ENCODE measurements around the gene RDX.
"Not testable (repeated sequence)": the region's sequence is repeated elsewhere in the genome, so short reads cannot be mapped to it uniquely, and the experiment has no call there.

Gene RDX

GRCh38 chr11:110305169-110306018, 9.0 kb upstream of the RDX start:
- no peak for DNase-seq

DNA sequence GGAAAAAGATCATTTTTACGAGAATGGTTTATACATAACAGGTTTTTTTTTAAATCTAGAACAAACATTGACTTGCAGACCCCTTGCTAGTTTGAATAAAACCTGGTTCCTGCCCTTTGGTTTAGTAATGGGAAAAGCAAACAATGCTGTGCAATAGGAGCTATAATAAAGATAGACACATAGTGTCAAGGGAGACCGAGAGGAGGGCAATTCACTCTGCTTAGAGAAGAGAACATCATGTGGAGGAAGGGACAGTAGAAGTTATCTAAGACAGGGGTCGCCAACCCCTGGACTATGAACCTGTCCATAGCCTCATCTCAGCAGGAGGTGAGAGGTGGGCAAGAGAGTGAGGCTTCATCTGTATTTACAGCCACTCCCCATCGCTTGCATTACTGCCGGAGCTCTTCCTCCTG, 7.0 kb upstream of the RDX start:
- no peak for DNase-seq

GRCh38 chr11:110301577-110301976, 5.2 kb upstream of the RDX start:
- DNase-seq = no peak

- DNase-seq = no peak
These were observed 4.6 kb upstream of the RDX start for GRCh38 chr11:110301032-110301431.

DNA sequence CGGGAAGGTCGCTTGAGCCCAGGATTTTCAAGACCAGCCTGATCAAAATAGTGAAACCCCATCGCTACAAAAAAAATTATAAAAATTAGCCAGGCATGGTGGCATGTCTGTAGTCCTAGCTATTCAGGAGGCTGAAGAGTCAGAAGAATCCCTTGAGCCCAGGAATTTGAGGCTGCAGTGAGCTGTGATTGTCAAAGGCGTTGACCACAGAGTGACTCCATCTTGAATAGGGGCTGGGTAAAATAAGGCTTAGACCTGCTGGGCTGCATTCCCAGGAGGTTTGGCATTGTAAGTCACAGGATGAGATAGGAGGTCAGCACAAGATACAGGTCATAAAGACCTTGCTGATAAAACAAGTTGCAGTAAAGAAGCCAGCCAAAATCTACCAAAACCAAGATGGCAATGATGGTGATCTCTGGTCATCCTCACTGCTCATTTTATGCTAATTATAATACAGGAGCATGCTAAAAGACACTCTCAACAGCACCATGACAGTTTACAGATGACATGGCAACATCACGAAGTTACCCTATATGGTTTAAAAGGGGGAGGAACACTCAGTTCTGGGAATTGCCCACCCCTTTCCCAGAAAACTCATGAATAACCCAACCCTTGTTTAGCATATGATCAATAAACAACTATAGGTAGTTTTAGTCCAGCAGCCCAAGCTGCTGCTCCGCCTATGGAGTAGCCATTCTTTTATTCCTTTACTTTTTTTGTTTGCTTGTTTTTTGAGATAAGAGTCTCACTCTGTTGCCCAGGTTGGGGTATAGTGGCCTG, 2.8 kb upstream of the RDX start:
- no peak for DNase-seq

- no peak for DNase-seq
These were observed 1.9 kb upstream of the RDX start for GRCh38 chr11:110298301-110298765.

DNA sequence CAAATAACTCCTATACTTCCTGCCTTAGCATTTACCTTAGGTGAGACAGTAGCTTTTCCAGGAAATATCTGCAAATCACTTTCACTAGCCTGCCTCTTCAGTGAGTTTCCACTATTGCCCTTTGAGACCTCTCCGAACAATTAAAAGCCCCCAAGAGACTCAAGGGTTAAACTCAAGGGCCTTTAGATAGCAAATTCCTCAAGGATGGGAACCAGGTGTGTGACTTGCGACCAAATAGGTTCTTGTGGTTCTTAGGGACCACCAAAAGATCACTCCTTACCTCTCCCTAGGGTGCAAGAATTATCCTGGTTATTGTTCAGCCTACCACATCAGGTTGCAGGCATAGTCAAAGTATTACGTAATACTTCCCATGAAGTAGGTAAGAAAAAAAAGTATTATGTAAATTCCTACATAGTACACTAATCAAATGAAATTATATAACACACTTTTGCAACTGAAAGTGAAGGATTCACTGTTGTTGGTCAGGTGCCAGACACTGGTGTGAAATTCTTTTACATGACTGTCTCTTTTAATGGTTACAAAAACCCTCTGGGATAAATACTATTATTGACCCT, 1.4 kb upstream of the RDX start:
- DNase-seq = no peak

DNA sequence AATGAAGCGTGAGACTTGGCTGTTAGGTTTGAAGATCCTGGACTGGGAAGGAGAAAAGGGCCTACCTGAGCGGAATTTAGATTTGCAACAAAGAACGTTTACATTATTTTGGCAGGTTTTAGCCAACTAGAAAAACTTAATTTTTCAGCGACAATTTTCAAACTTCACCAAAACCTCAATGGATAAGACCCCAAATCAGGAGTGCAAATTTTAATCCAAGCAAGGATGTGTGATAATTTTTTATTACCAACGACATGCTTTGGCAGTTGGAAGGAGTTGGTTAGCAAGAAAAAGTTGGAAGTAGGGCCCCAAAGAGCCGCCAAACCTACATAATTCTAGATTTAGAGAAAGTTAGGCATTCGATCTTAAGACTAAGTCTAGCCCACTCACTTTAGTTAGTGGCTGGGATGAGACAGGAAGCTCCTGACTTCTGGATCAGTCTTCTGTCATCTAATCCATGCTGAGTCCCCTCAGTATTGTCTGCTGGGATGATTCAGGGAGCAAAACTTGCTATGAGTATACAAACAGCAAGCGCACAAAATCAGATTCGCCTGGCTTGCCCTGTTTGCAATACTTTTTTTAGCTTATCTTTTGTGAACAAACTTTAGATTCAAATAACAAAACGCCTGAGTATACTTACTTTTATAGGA, 787 bp upstream of the RDX start:
- no peak for DNase-seq

GRCh38 chr11:110295531-110296225, 736 bp downstream of the RDX start:
- DNase-seq = peak; percentile 60 to 83 (median 70)

DNA sequence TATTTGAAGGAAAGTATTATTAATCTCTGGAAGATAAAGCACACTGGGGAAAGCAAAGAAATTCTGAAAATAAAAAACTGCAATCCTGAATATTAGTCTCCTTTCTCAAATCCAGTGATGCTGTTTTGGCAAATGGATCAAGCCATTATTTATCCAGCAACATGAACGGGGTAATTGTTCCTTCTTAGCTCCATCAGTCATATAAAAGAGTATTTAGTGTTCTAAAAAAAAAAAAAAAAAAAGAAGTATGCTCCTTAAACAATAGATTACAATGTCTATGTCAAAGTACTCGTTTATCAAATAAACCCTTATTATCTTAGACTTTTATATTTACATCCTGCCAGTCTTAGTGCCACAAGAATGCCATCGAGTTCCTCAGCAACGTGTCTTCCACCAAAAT, 1.3 kb downstream of the RDX start:
- DNase-seq = no peak

- DNase-seq = no peak
These were observed 1.9 kb downstream of the RDX start for GRCh38 chr11:110294509-110294908.

GRCh38 chr11:110293389-110293788, 3.0 kb downstream of the RDX start:
- DNase-seq = peak; percentile 34 to 63 (median 54)

DNA sequence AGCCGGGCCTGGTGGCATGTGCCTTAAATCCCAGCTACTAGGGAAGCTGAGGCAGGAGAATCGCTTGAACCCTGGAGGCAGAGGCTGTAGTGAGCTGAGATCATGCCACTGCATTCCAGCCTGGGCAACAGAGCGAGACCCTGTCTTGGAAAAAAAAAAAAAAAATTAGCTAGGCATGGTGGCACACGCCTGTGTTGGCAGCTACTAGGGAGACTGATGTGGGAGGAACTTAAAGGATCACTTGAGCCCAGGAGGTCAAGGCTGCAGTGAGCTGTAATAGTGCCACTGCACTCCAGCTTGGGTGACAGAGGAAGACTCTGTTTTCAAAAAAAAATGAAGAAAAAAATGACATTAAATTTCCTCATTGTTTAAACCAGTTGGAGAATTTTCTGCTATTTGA, 4.3 kb downstream of the RDX start:
- DNase-seq = not testable (repeated sequence)

GRCh38 chr11:110290591-110291334, 5.7 kb downstream of the RDX start:
- no peak for DNase-seq

DNA sequence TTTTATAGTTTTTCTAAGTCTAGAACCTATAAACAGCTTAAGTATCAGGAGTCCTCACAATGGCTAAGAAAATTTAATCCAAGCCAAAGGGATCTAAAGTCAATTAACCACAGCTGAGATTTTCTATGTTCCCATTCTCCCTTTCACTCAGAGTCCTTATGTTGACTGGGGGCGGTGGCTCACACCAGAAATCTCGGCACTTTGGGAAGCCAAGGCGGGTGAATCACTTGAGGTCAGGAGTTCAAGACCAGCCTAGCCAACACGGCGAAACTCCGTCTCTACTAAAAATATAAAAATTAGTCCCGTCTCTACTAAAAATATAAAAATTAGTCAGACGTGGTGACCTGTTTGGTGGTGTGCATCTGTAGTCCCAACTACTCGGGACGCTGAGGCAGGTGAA, 6.9 kb downstream of the RDX start:
- peak in 1 of 4 experiments; percentile 14 for DNase-seq

DNA sequence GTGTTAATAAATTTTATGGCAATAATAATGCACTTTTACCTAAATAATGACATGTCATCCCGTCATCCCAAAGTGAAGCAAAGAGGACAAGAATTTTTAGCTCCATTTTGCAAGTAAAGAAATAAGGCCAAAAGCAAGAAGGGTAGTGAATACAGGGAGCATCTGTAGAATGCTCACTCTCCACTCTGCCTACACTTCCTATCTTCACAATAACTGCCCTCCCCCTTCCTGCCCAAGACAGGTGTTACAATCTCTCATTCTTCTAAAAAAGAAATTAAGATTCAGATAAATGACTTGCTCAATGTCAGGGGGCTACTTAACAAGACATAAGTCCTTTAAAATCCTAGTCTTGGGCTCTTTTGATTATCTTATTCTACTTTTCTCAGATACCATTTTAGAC, 8.9 kb downstream of the RDX start:
- DNase-seq = no peak

GRCh38 chr11:110286298-110287040, 9.9 kb downstream of the RDX start:
- DNase-seq = no peak

GRCh38 chr11:110283862-110284261, 12.6 kb downstream of the RDX start:
- DNase-seq = no peak

DNA sequence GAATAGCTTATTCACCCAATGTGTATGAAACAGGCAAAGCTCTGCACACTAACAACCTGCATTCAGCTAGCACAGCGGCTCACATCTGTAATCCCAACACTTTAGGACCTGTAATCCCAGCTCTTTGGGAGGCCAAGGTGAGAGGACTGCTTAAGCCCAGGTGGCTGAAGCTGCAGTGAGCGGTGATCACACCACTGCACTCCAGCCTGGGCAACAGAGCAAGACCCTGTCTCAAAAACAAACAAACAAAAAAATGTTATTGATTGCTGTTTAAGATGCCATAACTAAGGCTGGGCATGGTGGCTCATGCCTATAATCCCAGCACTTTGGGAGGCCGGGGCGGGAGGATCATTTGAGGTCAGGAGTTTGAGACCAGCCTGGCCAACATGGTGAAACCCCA, 15.8 kb downstream of the RDX start:
- not testable (repeated sequence) for DNase-seq

GRCh38 chr11:110279881-110280280, 16.5 kb downstream of the RDX start:
- no peak for DNase-seq

GRCh38 chr11:110272919-110273318, 23.5 kb downstream of the RDX start:
- no peak for DNase-seq
